GM18499 (cell line): ENCODE results near the gene CASKIN2.
A peak's percentile ranks its signal among the peaks of the same experiment; 100 is the strongest.
"Not testable (repeated sequence)": the region's sequence is repeated elsewhere in the genome, so short reads cannot be mapped to it uniquely, and the experiment has no call there.

Source experiments
- ATAC-seq: cut with Tn5 transposase; IDR thresholded peaks from one replicate; pipeline ENCODE4 v1.9.1; 2021; ENCODE audit warnings: moderate number of reproducible peaks; ENCODE audit not compliant: insufficient read depth, unreplicated experiment

Gene CASKIN2

GRCh38 chr17:75475144-75475835 is 40.0 kb downstream of the CASKIN2 start:
- no peak for ATAC-seq

- no peak for ATAC-seq
Measured at GRCh38 chr17:75474736-75475135, 40.6 kb downstream of the CASKIN2 start.

GRCh38 chr17:75473246-75473645 is 42.1 kb downstream of the CASKIN2 start:
- no peak for ATAC-seq

- ATAC-seq: no peak
Measured at GRCh38 chr17:75472119-75472518, 43.2 kb downstream of the CASKIN2 start.

- no peak for ATAC-seq
Measured at GRCh38 chr17:75471207-75471606, 44.1 kb downstream of the CASKIN2 start.

- no peak for ATAC-seq
Measured at GRCh38 chr17:75468779-75469373, 46.5 kb downstream of the CASKIN2 start.

GRCh38 chr17:75468291-75468754 is 47.0 kb downstream of the CASKIN2 start:
- no peak for ATAC-seq

- no peak for ATAC-seq
Measured at GRCh38 chr17:75465039-75465438, 50.3 kb downstream of the CASKIN2 start.

GRCh38 chr17:75463603-75464002 is 51.7 kb downstream of the CASKIN2 start:
- no peak for ATAC-seq

- no peak for ATAC-seq
Measured at GRCh38 chr17:75460295-75460694, 55.0 kb downstream of the CASKIN2 start.

GRCh38 chr17:75459590-75460267 is 55.6 kb downstream of the CASKIN2 start:
- ATAC-seq: no peak

GRCh38 chr17:75459246-75459589 is 56.1 kb downstream of the CASKIN2 start:
- no peak for ATAC-seq

- ATAC-seq: no peak
Measured at GRCh38 chr17:75457047-75457654, 58.2 kb downstream of the CASKIN2 start.

- ATAC-seq: peak; percentile 85
Measured at GRCh38 chr17:75456417-75457046, 58.8 kb downstream of the CASKIN2 start, which contains the start of gene TMEM94. TSS of gene TMEM94 (plus strand) at chr17:75456635. CDS start at chr17:75471906, 15,271 bp downstream.

GRCh38 chr17:75456039-75456416 is 59.3 kb downstream of the CASKIN2 start:
- no peak for ATAC-seq

GRCh38 chr17:75454672-75455071 is 60.7 kb downstream of the CASKIN2 start:
- ATAC-seq: not testable (repeated sequence)

- no peak for ATAC-seq
Measured at GRCh38 chr17:75454193-75454592, 61.1 kb downstream of the CASKIN2 start.

- no peak for ATAC-seq
Measured at GRCh38 chr17:75450270-75450669, 65.1 kb downstream of the CASKIN2 start.
